Lower leg skin (tissue), 4 donors: ENCODE data around the gene MEOX1. TPM values are rescaled to one million over a fixed set of nuclear protein-coding genes. Genes with fewer than 3 reads are reported as not detected.

ENCODE experiments used
- DNase-seq, 2 donors: peaks; one replicate each; pipeline ENCODE4 v3.0.0-alpha.2; 2019; ENCODE audit warnings: low spot score in 2 of 2
- H3K4me3 ChIP-seq: fragments of 200-600 bp; sonication (generic); 2 replicates; pipeline ENCODE4 v1.5.1; 2017; ENCODE audit warnings: mild to moderate bottlenecking, low read depth; ENCODE audit not compliant: poor library complexity, severe bottlenecking
- CTCF ChIP-seq, 3 donors: fragments of 450-650 bp; IDR thresholded peaks; one replicate each; pipeline ENCODE4 v1.5.1; 2016; ENCODE audit warnings: antibody characterized with exemption in 3 of 3, mild to moderate bottlenecking in 3 of 3, moderate library complexity in 2 of 3
- POLR2A ChIP-seq, 2 donors: fragments of 450-650 bp; IDR thresholded peaks; one replicate each; pipeline ENCODE4 v1.6.1; 2016 to 2017; ENCODE audit warnings: antibody characterized with exemption in 2 of 2, mild to moderate bottlenecking in 1 of 2, moderate library complexity in 1 of 2
- WGBS, 2 donors: methylation state at CpG; one replicate each; pipeline ENCODE4 v1.1.5; 2018; 5-methylcytosine and 5-hydroxymethylcytosine counted together
- intact Hi-C: fragments of 100-400 bp; cut with DNase I; formaldehyde crosslinking; loops from one replicate; pipeline ENCODE4 v1.15.0; 2023; ENCODE audit warnings: low total_unique reads
- total RNA-seq, 4 donors: library from RNA; depleted of rRNA; stranded (reverse); fragments of >200 nt; gene quantifications; one replicate each; pipeline ENCODE4 v1.1.0, GENCODE V29; 2016

Gene MEOX1
- total RNA-seq, 4 donors from 2014 or later, result 1.9 to 7.9 (median 3.7) TPM

GRCh38 chr17:43676471-43676870 lies 14.7 kb upstream of the MEOX1 start:
- TF ChIP-seq POLR2A (IDR thresholded peaks at IDR 0.05) (no peak), CTCF (IDR thresholded peaks at IDR 0.05) (no peak)
- no peak for DNase-seq
- H3K4me3 ChIP-seq, result no peak overlapping the region
- 57 to 64% methylated on average over 3 of the region's 3 CpGs for WGBS, 2 donors
- intact Hi-C loops, result loop anchor here (2.0 kb wide), 1 partner anchor 102 kb away; no protein-coding TSS in a partner anchor

DNA sequence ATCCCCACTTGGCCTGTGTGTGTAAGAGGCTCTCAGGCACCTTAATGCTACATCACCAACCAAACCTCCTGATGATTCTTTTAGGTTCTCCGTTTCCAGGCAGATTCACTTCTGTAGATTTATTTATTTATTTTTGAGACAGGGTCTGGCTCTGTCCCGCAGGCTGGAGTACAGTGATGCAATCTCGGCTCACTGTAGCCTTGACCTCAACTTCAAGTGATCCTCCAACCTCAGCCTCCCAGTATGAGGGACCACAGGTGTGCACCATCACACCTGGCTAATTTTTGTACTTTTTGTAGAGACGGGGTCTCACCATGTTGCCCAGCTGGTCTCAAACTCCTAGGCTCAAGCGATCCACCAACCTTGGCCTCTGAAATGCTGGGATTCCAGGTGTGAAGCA lies 12.7 kb upstream of the MEOX1 start:
- intact Hi-C loops, result no loop called here
- TF ChIP-seq CTCF (IDR thresholded peaks at IDR 0.05), result no peak
- TF ChIP-seq POLR2A (IDR thresholded peaks at IDR 0.05), result no peak
- H3K4me3 ChIP-seq, result no peak overlapping the region
- DNase-seq, result no peak
- 89% methylated on average over 5 of the region's 5 CpGs for WGBS, 2 donors

GRCh38 chr17:43673516-43674323 lies 12.0 kb upstream of the MEOX1 start:
- WGBS, 2 donors, result 51 to 65% methylated on average over 14 of the region's 14 CpGs
- TF ChIP-seq POLR2A (IDR thresholded peaks at IDR 0.05) (no peak), CTCF (IDR thresholded peaks at IDR 0.05) (peak in 1 of 3 donors; percentile 95)
- peak; percentile 80 to 96 for DNase-seq
- intact Hi-C loops, result no loop called here
- no peak overlapping the region for H3K4me3 ChIP-seq

DNA sequence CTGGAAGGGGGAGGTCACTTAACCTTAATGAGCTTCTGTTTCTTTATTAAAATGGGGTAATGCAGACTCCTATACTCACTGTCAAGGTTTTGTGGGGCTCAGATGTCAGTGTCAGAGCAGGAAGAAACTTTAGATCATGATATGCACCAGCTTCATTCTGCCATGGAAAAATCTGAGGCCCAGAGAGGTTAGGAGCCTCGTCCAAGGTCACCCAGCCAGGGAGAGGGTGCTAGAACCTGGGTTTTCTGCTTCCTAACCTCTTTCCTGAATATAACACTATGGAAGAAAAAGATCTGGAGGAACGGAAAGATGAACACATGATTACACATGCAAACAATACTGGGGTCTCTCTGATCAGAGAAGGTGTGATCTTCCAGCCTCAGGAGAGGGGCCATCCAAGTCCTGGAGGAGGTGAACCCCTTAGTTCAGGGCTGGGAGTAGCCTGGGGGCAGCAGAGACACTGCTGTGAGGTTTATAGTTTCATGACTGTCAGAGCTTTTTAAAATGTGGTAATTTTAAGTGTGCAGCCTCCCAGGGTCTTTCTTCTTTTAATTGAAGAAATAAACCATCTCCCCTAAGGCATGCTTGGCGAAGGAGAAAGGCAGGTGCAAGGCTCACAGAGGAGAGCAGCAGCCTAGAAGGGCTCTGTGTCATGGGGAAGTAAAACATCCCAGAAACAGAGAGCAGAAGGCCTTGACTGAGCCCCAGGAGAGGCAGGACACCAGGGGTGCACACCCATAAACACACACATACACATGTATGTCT lies 10.2 kb upstream of the MEOX1 start:
- 87 to 91% methylated on average over 3 of the region's 3 CpGs for WGBS, 2 donors

GRCh38 chr17:43671031-43671692 lies 9.4 kb upstream of the MEOX1 start:
- H3K4me3 ChIP-seq, result no peak overlapping the region
- WGBS, 2 donors, result 32% methylated on average over 6 of the region's 6 CpGs
- TF ChIP-seq CTCF (IDR thresholded peaks at IDR 0.05) (no peak), POLR2A (IDR thresholded peaks at IDR 0.05) (no peak)
- intact Hi-C loops, result no loop called here
- DNase-seq, result no peak

More for the DNA sequence above, 10.2 kb upstream of the MEOX1 start:
- DNase-seq, result no peak
- intact Hi-C loops, result no loop called here
- no peak for TF ChIP-seq POLR2A (IDR thresholded peaks at IDR 0.05)
- no peak for TF ChIP-seq CTCF (IDR thresholded peaks at IDR 0.05)
- H3K4me3 ChIP-seq, result no peak overlapping the region
